GM12891 (cell line): ENCODE data around the gene OTOA.
"Not testable (repeated sequence)": the region's sequence is repeated elsewhere in the genome, so short reads cannot be mapped to it uniquely, and the experiment has no call there.

Source experiments
- PAX5 ChIP-seq: IDR thresholded peaks from 2 replicates; pipeline ENCODE4 v1.6.1; 2011; ENCODE audit warnings: low read length, moderate library complexity, mild to moderate bottlenecking; ENCODE audit not compliant: insufficient read depth, severe bottlenecking
- POLR2A ChIP-seq: IDR thresholded peaks from 2 replicates; pipeline ENCODE4 v1.6.1; 2011; ENCODE audit warnings: low read depth, low read length, control low read depth
- POLR2AphosphoS5 ChIP-seq: IDR thresholded peaks from 2 replicates; pipeline ENCODE4 v1.6.1; 2011; ENCODE audit warnings: low read depth, low read length, control low read depth
- POU2F2 ChIP-seq: IDR thresholded peaks from 2 replicates; pipeline ENCODE4 v1.6.1; 2011; ENCODE audit warnings: low read depth, mild to moderate bottlenecking, control low read depth, low read length, moderate library complexity
- SPI1 ChIP-seq: IDR thresholded peaks from 2 replicates; pipeline ENCODE4 v1.6.1; 2011; ENCODE audit warnings: low read depth, low read length, control low read depth
- TAF1 ChIP-seq: IDR thresholded peaks from 2 replicates; pipeline ENCODE4 v1.6.1; 2011; ENCODE audit warnings: low read depth, low read length, control low read depth

DNA sequence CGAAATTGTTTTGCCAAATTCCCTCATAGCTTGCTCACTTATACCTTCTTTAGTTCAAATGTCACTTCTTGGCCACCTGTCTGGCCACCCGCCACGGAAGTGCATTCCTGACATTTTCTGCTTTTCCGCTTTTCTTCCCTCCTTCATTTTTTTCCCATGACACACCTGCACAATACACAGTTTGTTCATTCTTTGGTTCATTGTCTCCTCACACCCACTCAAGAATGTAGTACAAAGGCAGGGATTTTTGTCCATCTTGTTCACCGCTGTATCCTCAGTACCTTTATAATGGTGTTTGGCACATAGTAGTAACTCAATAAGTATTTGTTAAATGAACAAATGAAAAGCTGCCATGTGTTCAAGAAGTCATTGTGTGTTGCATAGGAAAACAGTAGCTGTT, 116.8 kb downstream of the OTOA start:
- not testable (repeated sequence) for TF ChIP-seq POLR2A, TAF1, POU2F2, POLR2AphosphoS5, SPI1, PAX5
